PC-3 (cell line): ENCODE data around the gene DPM3. TPM values are rescaled to one million over a fixed set of nuclear protein-coding genes. Genes with fewer than 3 reads are reported as not detected.

Experiments used
- ATAC-seq: fragments of 200-7000 bp; cut with Tn5 transposase; 2 replicates; pipeline ENCODE4 v1.9.1; 2020; ENCODE audit warnings: mild to moderate bottlenecking, moderate library complexity
- BruUV-seq: library from RNA; stranded (reverse); fragments of 400-500 nt; replicated peaks from 2 replicates; lab custom pipeline; 2021; lab: Mats Ljungman, UMichigan
- CTCF ChIA-PET: fragments of 300-600 bp; sonication (Branson Sonifier 250); formaldehyde crosslinking; loops from one replicate; lab custom pipeline; 2022; ENCODE audit warnings: antibody characterized with exemption; lab: Charles Lee
- POLR2A ChIA-PET: fragments of 300-600 bp; sonication (Branson Sonifier 250); formaldehyde crosslinking; loops from one replicate; lab custom pipeline; 2022; ENCODE audit warnings: antibody characterized with exemption; ENCODE audit not compliant: unreplicated experiment; lab: Charles Lee
- DNase-seq: peaks from one replicate; pipeline ENCODE4 v3.0.0-alpha.2; 2015
- H2AFZ ChIP-seq: fragments of 300-600 bp; sonication (generic); 2 replicates; pipeline ENCODE4 v1.6.0; 2016; ENCODE audit warnings: antibody characterized with exemption, low read length
- H3F3A ChIP-seq: fragments of 300-600 bp; sonication (generic); one replicate; pipeline ENCODE4 v1.6.0; 2017; ENCODE audit warnings: antibody characterized with exemption, low read length, control low read depth, mild to moderate bottlenecking; ENCODE audit not compliant: unreplicated experiment
- H3K27ac ChIP-seq: fragments of 300-600 bp; sonication (generic); 2 replicates; pipeline ENCODE4 v1.5.1; 2016; ENCODE audit warnings: mild to moderate bottlenecking, low read length
- H3K27me3 ChIP-seq: fragments of 300-600 bp; sonication (generic); 2 replicates; pipeline ENCODE4 v1.6.1; 2016; ENCODE audit warnings: low read length, mixed read lengths
- H3K36me3 ChIP-seq: fragments of 300-600 bp; sonication (generic); 2 replicates; pipeline ENCODE4 v1.6.1; 2016; ENCODE audit warnings: low read depth, mixed run types, low read length, mixed read lengths
- H3K4me1 ChIP-seq: fragments of 300-600 bp; sonication (generic); 2 replicates; pipeline ENCODE4 v1.5.1; 2016; ENCODE audit warnings: low read length; ENCODE audit not compliant: insufficient read depth
- H3K4me2 ChIP-seq: fragments of 300-600 bp; sonication (generic); 2 replicates; pipeline ENCODE4 v1.6.0; 2016; ENCODE audit warnings: low read length
- H3K4me3 ChIP-seq: fragments of 300-600 bp; sonication (generic); 2 replicates; pipeline ENCODE4 v1.5.1; 2016; ENCODE audit warnings: mild to moderate bottlenecking, low read length, mixed read lengths
- H3K79me2 ChIP-seq: fragments of 300-600 bp; sonication (generic); 2 replicates; pipeline ENCODE4 v1.6.1; 2017; ENCODE audit warnings: low read length, mixed read lengths
- H3K9ac ChIP-seq: fragments of 300-600 bp; sonication (generic); 2 replicates; pipeline ENCODE4 v1.6.0; 2016; ENCODE audit warnings: mild to moderate bottlenecking, low read length
- H3K9me2 ChIP-seq: fragments of 300-600 bp; sonication (generic); replicated peaks from 2 replicates; pipeline ENCODE4 v1.6.1; 2016; ENCODE audit warnings: mixed run types, low read length, mixed read lengths
- H3K9me3 ChIP-seq: fragments of 300-600 bp; sonication (generic); 2 replicates; pipeline ENCODE4 v1.6.1; 2016; ENCODE audit warnings: low read length, mixed read lengths
- H4K20me1 ChIP-seq: fragments of 300-600 bp; sonication (generic); 2 replicates; pipeline ENCODE4 v1.6.1; 2016; ENCODE audit warnings: low read length, mixed read lengths
- EZH2 ChIP-seq: fragments of 300-600 bp; sonication (generic); IDR thresholded peaks from one replicate; pipeline ENCODE4 v1.6.1; 2017; ENCODE audit warnings: antibody characterized with exemption, mild to moderate bottlenecking, low read length; ENCODE audit not compliant: unreplicated experiment
- EZH2phosphoT487 ChIP-seq: fragments of 300-600 bp; sonication (generic); IDR thresholded peaks from 2 replicates; pipeline ENCODE4 v1.6.1; 2018; ENCODE audit warnings: mild to moderate bottlenecking, antibody characterized with exemption, low read length, borderline replicate concordance
- intact Hi-C: fragments of 100-400 bp; cut with micrococcal nuclease; formaldehyde crosslinking; loops from 2 replicates; pipeline ENCODE4 v1.9.0; 2023
- total RNA-seq: library from RNA; depleted of rRNA; stranded (reverse); fragments of >200 nt; gene quantifications from 2 replicates; pipeline ENCODE4 v1.2.3, GENCODE V29; 2014
- TF ChIP-seq, protein P1 (sequence below): fragments of 300-600 bp; sonication (generic); conservative IDR thresholded peaks from 2 replicates; pipeline ENCODE4 v1.5.1; 2017; ENCODE audit warnings: antibody characterized with exemption, low read depth, mild to moderate bottlenecking, low read length

The DPM3 gene
- total RNA-seq, 1 experiment from 2014 or later: 74.3 TPM

DNA sequence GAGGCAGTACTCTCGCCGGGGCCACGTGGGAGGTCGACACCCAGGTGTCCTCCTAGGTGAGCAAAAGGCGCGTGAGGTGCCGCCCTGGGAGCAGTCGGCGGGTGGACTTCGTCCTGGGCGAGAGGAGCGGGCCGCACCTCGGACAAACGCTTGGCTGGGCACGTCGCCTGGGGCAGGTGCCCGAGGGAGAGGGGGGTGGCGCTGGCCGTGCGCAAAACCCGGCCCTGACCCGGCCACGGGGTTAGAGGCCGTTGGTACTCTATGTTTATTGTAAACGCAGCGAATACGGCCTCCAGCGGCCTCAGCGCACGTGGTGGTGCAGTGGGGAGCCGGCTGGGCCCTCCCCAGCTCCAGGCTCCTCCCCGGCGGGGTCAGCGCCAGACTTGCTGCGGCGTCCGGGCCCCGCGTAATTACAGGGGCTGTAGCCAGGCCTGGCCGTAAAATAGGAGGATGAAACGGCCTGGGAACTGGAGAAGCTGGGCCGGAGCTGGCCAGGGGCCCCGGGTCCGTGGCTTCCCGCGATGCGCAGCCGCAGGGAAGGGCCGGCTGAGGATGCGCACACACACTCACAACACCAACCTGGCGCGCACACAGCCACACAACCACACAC lies 14.3 kb downstream of the DPM3 start:
- ATAC-seq: peak; percentile 0; the same call in 1 of the 2 replicates
- BruUV-seq: no TSS peak
- Histone ChIP-seq H2AFZ (peak overlapping the region; percentile 65), H3K36me3 (peaks cover under 1% of the 10 kb centered on the region; the same call in 1 of the 2 replicates), H3K4me2 (peak overlapping the region; percentile 97), H3K9me3 (no peaks in the 10 kb centered on the region), H3K27ac (no peak overlapping the region), H3K4me3 (peak overlapping the region; percentile 85), H3K4me1 (peaks cover 61% of the 10 kb centered on the region), H3F3A (no peaks in the 10 kb centered on the region), H3K9ac (peak overlapping the region; percentile 95), H3K79me2 (peaks cover 26% of the 10 kb centered on the region), H4K20me1 (0 out of 2 replicates have a peak, but pooled peaks cover 6% of the 10 kb centered on the region), H3K27me3 (no peaks in the 10 kb centered on the region), H3K9me2 (no peaks in the 10 kb centered on the region)
- TF ChIP-seq EZH2phosphoT487 (no peak), EZH2 (no peak)
- TF ChIP-seq, protein P1, sequence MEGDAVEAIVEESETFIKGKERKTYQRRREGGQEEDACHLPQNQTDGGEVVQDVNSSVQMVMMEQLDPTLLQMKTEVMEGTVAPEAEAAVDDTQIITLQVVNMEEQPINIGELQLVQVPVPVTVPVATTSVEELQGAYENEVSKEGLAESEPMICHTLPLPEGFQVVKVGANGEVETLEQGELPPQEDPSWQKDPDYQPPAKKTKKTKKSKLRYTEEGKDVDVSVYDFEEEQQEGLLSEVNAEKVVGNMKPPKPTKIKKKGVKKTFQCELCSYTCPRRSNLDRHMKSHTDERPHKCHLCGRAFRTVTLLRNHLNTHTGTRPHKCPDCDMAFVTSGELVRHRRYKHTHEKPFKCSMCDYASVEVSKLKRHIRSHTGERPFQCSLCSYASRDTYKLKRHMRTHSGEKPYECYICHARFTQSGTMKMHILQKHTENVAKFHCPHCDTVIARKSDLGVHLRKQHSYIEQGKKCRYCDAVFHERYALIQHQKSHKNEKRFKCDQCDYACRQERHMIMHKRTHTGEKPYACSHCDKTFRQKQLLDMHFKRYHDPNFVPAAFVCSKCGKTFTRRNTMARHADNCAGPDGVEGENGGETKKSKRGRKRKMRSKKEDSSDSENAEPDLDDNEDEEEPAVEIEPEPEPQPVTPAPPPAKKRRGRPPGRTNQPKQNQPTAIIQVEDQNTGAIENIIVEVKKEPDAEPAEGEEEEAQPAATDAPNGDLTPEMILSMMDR: no peak
- DNase-seq: peak; percentile 10
- intact Hi-C loops: no loop called here
- CTCF ChIA-PET: interaction anchor here (0.6 to 1.3 kb wide), 3 partner anchors 13 to 41 kb away, joined by 5 to 8 read pairs (median 5); no protein-coding TSS in a partner anchor
- POLR2A ChIA-PET: interaction anchor here (1.0 kb wide), 1 partner anchor 9 kb away, joined by 4 read pairs; no protein-coding TSS in a partner anchor

DNA sequence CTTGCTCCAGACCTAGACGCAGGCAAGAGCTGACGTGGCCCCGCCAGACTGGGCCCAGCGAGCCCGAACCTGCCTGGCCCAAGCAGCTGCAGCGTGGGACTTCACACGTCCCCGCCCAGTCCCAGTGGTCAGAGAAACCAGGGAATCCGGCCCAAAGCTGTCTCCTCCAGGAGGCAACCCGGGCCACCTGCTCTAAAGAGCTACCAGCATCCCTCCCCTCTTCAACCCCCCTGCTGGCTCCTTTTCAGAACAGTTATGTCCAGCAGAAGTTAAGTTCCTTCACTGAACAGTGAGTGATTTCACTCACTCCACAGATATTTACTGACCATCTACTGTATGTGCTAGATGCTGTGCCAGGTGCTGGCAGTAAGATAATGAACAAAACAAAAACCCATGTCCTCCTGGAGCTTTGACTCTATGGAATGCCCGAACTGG lies 14.8 kb downstream of the DPM3 start:
- Histone ChIP-seq H3F3A (no peaks in the 10 kb centered on the region), H3K4me1 (peaks cover 55% of the 10 kb centered on the region), H3K9me2 (no peaks in the 10 kb centered on the region), H3K9ac (no peak overlapping the region), H3K4me2 (peak overlapping the region; percentile 97), H4K20me1 (0 out of 2 replicates have a peak, but pooled peaks cover 6% of the 10 kb centered on the region), H3K27me3 (no peaks in the 10 kb centered on the region), H2AFZ (no peak overlapping the region), H3K79me2 (peaks cover 20% of the 10 kb centered on the region), H3K9me3 (no peaks in the 10 kb centered on the region), H3K4me3 (0 out of 2 replicates have a peak overlapping the region, but pooled peaks have one; percentile 85), H3K36me3 (no peaks in the 10 kb centered on the region), H3K27ac (no peak overlapping the region)
- no TSS peak for BruUV-seq
- ATAC-seq (no peak), DNase-seq (no peak)
- TF ChIP-seq, protein P1: no peak
- TF ChIP-seq EZH2: no peak
- no peak for TF ChIP-seq EZH2phosphoT487
- CTCF ChIA-PET: interaction anchor here (0.8 to 1.3 kb wide), 2 partner anchors 34 to 42 kb away, joined by 5 read pairs; no protein-coding TSS in a partner anchor
- intact Hi-C loops: no loop called here
- POLR2A ChIA-PET: interaction anchor here (1.0 kb wide), 1 partner anchor 9 kb away, joined by 4 read pairs; no protein-coding TSS in a partner anchor
